Tibial nerve (tissue), 3 donors: Measurements from ENCODE around the gene TMX2.

Source experiments
- CTCF ChIP-seq, 5 experiments: fragments of 200-600 bp in 3 of 5; fragments of 450-650 bp in 2 of 5; sonication (generic) in 3 of 5; IDR thresholded peaks; one replicate each; pipeline ENCODE4 v1.5.1; 2016 to 2019; ENCODE audit warnings: antibody characterized with exemption in 5 of 5, mild to moderate bottlenecking in 3 of 5, moderate library complexity in 2 of 5
- POLR2A ChIP-seq, 2 donors: fragments of 450-650 bp; IDR thresholded peaks; one replicate each; pipeline ENCODE4 v1.6.1; 2017; ENCODE audit warnings: antibody characterized with exemption in 2 of 2, mild to moderate bottlenecking in 2 of 2, moderate library complexity in 2 of 2

DNA sequence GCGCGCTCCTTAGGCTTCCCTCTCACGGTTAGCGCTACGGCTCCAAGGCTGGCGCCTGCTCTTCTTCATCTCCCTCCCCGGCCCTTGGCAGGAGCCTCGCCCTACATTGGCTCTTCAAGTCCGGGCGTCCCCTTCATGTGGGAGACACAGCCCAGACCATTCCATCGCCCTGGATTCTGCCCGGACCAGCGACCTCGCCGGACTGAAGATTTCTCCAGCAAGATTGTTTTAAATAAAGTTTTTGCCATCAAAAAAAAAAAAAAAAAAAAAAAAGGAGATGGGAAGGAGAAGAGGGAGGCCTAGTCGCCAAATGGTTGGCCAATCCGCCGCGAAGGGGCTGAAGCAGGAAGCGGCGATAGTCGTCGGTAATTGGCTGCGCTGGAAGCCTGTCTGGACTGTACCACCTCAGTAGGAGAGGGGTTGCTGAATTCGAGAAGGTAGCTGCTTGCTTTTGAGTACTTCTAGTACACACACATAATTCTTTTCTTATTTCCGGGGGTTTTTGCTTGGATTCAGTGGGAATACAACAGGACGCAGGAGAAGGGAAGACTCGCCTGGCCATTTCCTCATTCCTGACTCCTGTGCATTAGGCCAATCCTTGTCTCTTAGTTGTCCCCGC lies 45.2 kb upstream of the TMX2 start:
- TF ChIP-seq POLR2A (IDR thresholded peaks at IDR 0.05), result no peak
- no peak for TF ChIP-seq CTCF (IDR thresholded peaks at IDR 0.05)
